BJ (cell line): Measurements from ENCODE around the gene EFNA1. TPM values are rescaled to one million over a fixed set of nuclear protein-coding genes. Genes with fewer than 3 reads are reported as not detected.

Experiments
- CTCF ChIA-PET: fragments of 350-600 bp; formaldehyde crosslinking; extraction: SDS; loops from one replicate; lab custom pipeline; 2021; ENCODE audit warnings: antibody characterized with exemption, inconsistent platforms; lab: Yijun Ruan, JAX
- POLR2A ChIA-PET: fragments of 300-600 bp; sonication (Branson Sonifier 250); formaldehyde crosslinking; extraction: SDS; loops from one replicate; lab custom pipeline; 2021; ENCODE audit warnings: antibody characterized with exemption; lab: Charles Lee
- DNase-seq: peaks from one replicate; pipeline ENCODE4 v3.0.0-alpha.2; 2011; ENCODE audit warnings: low read depth
- H3K27me3 ChIP-seq: 2 replicates; pipeline ENCODE4 v1.6.0; 2011; ENCODE audit warnings: low read length; ENCODE audit not compliant: control insufficient read depth, insufficient read depth
- H3K36me3 ChIP-seq: 2 replicates; pipeline ENCODE4 v1.5.1; 2011; ENCODE audit warnings: low read length; ENCODE audit not compliant: control insufficient read depth, insufficient read depth
- H3K4me3 ChIP-seq: 2 replicates; pipeline ENCODE4 v1.5.1; 2011; ENCODE audit warnings: low read depth, mild to moderate bottlenecking, control low read depth, low read length
- polyA plus RNA-seq: library from polyadenylated mRNA; depleted of rRNA; stranded (reverse); fragments of >200 nt; gene quantifications from 2 replicates; pipeline ENCODE4 v1.2.3, GENCODE V29; 2011; rRNA removed
- small RNA-seq: library from RNA; depleted of rRNA; stranded (forward); fragments of <200 nt; gene quantifications from one replicate; pipeline ENCODE3, GENCODE V24; 2012; ENCODE audit warnings: low replicate concordance, low read depth; ENCODE audit not compliant: insufficient read length
- TF ChIP-seq, protein P1 (sequence below): IDR thresholded peaks from 2 replicates; pipeline ENCODE4 v1.5.1; 2011; ENCODE audit warnings: low read depth, mild to moderate bottlenecking, control low read depth, inconsistent platforms, low read length, moderate library complexity; ENCODE audit not compliant: insufficient read depth

The EFNA1 gene
- polyA plus RNA-seq, 1 experiment: 1.6 TPM

GRCh38 chr1:155184351-155184811 lies 56.7 kb downstream of the EFNA1 start:
- CTCF ChIA-PET: interaction anchor here (0.7 to 5.2 kb wide), 4 partner anchors 9 to 93 kb away, joined by 3 to 32 read pairs (median 8); no protein-coding TSS in a partner anchor
- POLR2A ChIA-PET: no interaction called here
- no peak for DNase-seq
- Histone ChIP-seq H3K27me3 (no peaks in the 10 kb centered on the region), H3K36me3 (peaks cover 5% of the 10 kb centered on the region), H3K4me3 (no peak overlapping the region)
- TF ChIP-seq, protein P1, sequence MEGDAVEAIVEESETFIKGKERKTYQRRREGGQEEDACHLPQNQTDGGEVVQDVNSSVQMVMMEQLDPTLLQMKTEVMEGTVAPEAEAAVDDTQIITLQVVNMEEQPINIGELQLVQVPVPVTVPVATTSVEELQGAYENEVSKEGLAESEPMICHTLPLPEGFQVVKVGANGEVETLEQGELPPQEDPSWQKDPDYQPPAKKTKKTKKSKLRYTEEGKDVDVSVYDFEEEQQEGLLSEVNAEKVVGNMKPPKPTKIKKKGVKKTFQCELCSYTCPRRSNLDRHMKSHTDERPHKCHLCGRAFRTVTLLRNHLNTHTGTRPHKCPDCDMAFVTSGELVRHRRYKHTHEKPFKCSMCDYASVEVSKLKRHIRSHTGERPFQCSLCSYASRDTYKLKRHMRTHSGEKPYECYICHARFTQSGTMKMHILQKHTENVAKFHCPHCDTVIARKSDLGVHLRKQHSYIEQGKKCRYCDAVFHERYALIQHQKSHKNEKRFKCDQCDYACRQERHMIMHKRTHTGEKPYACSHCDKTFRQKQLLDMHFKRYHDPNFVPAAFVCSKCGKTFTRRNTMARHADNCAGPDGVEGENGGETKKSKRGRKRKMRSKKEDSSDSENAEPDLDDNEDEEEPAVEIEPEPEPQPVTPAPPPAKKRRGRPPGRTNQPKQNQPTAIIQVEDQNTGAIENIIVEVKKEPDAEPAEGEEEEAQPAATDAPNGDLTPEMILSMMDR: no peak

Small RNA genes within 50 kb of the gene (small RNA-seq; reads per million reads assigned to genes)
- not detected for gene HMGN2P18
- gene RF00019: not detected

Other genes with a start within 250 kb of the EFNA1 start
- gene PMVK, start 191.2 kb upstream of the EFNA1 start, polyA plus RNA-seq: 29.0 and 38.4 TPM in 2 replicates
- 65.6 and 83.1 TPM in 2 replicates for gene PBXIP1, start 171.8 kb upstream of the EFNA1 start, polyA plus RNA-seq
- gene PYGO2, start 166.1 kb upstream of the EFNA1 start, polyA plus RNA-seq: 18.0 and 21.0 TPM in 2 replicates
- gene SHC1, start 157.1 kb upstream of the EFNA1 start, polyA plus RNA-seq: 455 and 653 TPM in 2 replicates
- 111 and 160 TPM in 2 replicates for gene CKS1B, start 153.2 kb upstream of the EFNA1 start, polyA plus RNA-seq
- 26.5 and 40.5 TPM in 2 replicates for gene FLAD1, start 144.5 kb upstream of the EFNA1 start, polyA plus RNA-seq
- not detected in 2 replicates for gene LENEP, start 134.3 kb upstream of the EFNA1 start, polyA plus RNA-seq
- 18.1 and 29.4 TPM in 2 replicates for gene ZBTB7B, start 125.1 kb upstream of the EFNA1 start, polyA plus RNA-seq
- 0.17 and 0.38 TPM in 2 replicates for gene DCST2, start 94.1 kb upstream of the EFNA1 start, polyA plus RNA-seq
- gene DCST1, start 94.1 kb upstream of the EFNA1 start, polyA plus RNA-seq: not detected in 2 replicates
- gene ADAM15, start 76.6 kb upstream of the EFNA1 start, polyA plus RNA-seq: 55.1 and 88.8 TPM in 2 replicates
- 6.6 and 12.4 TPM in 2 replicates for gene EFNA4, start 64.1 kb upstream of the EFNA1 start, polyA plus RNA-seq
- gene EFNA3, start 49.0 kb upstream of the EFNA1 start, polyA plus RNA-seq: 1.4 and 1.8 TPM in 2 replicates
- 39.5 and 47.4 TPM in 2 replicates for gene SLC50A1, start 8.0 kb downstream of the EFNA1 start, polyA plus RNA-seq
- gene DPM3, start 12.7 kb downstream of the EFNA1 start, polyA plus RNA-seq: 28.0 and 34.1 TPM in 2 replicates
- gene KRTCAP2, start 45.4 kb downstream of the EFNA1 start, polyA plus RNA-seq: 211 and 225 TPM in 2 replicates
- gene TRIM46, start 46.0 kb downstream of the EFNA1 start, polyA plus RNA-seq: 3.5 and 5.4 TPM in 2 replicates
- 48.0 and 61.4 TPM in 2 replicates for gene THBS3, start 80.0 kb downstream of the EFNA1 start, polyA plus RNA-seq
- 56.5 and 72.7 TPM in 2 replicates for gene MTX1, start 80.8 kb downstream of the EFNA1 start, polyA plus RNA-seq
- 10.3 and 15.7 TPM in 2 replicates for gene ENTREP3, start 127.6 kb downstream of the EFNA1 start, polyA plus RNA-seq
- 147 and 193 TPM in 2 replicates for gene SCAMP3, start 134.5 kb downstream of the EFNA1 start, polyA plus RNA-seq
- gene CLK2, start 145.6 kb downstream of the EFNA1 start, polyA plus RNA-seq: 46.1 and 57.4 TPM in 2 replicates
- 1.8 and 4.0 TPM in 2 replicates for gene HCN3, start 149.6 kb downstream of the EFNA1 start, polyA plus RNA-seq
- gene PKLR, start 173.6 kb downstream of the EFNA1 start, polyA plus RNA-seq: 0.02 TPM in 2 replicates
- 126 and 131 TPM in 2 replicates for gene FDPS, start 181.0 kb downstream of the EFNA1 start, polyA plus RNA-seq
- 23.2 and 34.1 TPM in 2 replicates for gene RUSC1, start 193.0 kb downstream of the EFNA1 start, polyA plus RNA-seq